Activated T-cell treated with anti-CD3 and anti-CD28 coated beads, Interleukin-2, amount 50 U/mL, for 1 hour (primary cell): ENCODE measurements around the gene GAD1.

Source experiments
- DNase-seq: peaks from one replicate; pipeline ENCODE4 v3.0.0-alpha.2; 2020

Gene GAD1

GRCh38 chr2:170816504-170817092, at the start of gene GAD1:
TSS of gene GAD1 (plus strand) at chr2:170816887. CDS start at chr2:170818592, 1,705 bp downstream.
- peak; percentile 57 for DNase-seq

DNA sequence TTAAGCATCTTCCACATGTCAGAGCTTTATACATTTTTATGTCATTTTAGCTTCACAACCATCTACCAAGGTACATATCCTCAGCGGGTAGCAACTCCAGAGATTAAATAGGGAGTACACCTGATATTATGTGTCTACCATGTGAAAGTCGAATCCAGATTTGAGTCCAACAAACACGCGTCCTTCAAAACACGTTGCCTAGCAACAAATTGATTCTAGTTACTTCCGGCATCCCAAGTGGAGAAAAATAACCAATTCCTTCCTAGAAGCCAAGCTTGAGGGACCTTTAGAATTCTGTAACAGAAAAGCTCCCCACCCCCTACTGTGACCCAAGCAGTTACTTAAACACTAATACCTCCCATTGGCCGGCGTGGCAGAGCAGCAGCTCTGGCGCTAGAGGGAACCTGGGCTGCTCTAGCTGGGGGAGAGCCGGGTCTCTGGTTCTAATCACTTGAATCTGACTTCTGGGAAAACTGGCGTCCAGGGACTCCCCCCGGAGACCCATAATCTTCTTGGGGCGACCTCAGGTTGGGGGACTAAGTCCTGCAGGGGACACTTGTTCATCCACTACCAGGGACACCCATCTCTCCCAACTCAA, 46.6 kb upstream of the GAD1 start, which contains the start of gene ERICH2:
ERICH2 (plus strand) TSS at position 371 of the 598 bp plus-strand sequence. CDS start 304 bp downstream, outside the sequence.
- no peak for DNase-seq

DNA sequence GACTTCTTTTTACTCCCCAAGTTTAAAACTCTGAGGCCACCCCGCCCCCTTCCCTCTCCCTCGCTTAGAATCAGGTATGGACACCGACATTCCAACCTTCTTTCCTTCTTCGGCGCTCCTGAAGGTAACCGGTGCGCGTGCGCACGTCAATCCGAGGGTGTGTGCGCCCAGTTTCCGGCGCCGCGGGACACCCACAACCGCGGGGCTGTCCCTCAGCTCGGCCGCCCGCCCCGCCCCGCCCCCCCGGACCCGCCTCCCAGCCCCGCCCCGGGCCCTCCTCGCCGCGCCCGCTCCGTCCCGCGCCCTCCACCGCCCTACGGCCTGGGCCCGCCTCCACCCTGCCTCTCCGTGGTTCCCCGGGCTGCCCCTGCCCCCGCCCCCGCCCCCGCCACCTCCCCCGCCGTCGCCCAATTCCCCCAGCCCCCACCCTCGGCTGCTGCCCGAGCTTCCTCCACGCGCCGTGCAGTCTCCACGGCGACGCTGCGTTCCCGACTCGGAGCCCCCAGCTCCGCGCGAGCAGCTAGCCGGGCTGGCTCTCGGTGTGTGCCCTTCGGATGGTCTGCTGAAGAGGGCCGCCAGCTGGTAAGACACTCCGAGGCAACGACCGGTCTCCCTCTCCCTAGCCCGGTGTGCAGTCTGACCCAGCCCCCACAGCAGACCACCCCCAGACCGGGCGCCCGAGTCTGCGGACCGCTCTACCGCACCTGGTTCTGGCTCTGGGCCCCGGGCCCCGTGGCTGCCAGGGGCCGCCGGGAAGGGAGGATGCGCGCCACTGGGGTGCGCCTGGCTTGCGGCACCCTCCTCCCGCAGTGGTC, 45.9 kb upstream of the GAD1 start:
- peak; percentile 69 for DNase-seq

DNA sequence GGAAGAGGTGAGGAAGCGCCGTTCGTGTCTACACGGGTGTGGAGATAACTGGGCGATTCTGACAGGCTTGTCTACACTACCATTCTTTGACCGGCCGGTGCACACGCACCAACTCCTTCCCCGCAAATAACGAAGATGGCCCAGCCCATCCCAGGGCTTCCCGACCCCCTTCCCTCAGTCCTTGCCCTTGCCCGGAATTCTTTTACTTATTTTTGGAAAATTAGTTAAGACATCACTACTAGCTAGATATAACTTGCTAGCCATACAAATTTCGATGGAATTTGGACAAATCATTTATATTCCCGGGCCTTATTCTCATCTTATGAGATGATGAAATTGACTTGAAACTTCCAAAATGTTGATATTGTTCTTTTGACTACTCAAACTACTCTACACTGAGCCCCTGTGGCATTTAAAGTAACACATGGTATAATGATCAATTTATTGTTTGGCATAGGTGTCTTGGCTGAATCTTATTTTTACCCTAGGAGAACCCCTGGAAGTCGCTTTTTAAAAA, 45.2 kb upstream of the GAD1 start:
- DNase-seq = no peak

GRCh38 chr2:170772295-170772694, 44.4 kb upstream of the GAD1 start:
- no peak for DNase-seq

DNA sequence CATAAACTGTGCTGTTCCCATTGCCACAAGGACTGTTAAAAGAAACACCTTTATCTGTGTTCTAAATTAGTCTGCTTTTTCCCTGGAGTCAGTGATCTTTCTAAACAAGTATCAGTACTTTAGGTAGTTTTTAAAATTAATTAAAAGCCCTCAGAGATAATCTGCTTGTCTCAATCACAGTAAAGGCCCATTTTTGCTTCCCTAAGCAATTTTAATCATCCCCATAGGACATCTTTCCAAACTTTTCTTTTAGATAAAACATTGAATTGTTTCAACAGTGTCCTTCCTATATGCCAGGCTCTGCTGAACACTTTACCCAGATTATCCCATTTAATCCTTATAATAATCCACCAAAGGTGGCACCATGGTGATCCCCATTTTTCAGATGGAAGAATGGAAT, 42.6 kb upstream of the GAD1 start:
- no peak for DNase-seq

GRCh38 chr2:170778900-170779299, 37.8 kb upstream of the GAD1 start:
- DNase-seq = no peak

DNA sequence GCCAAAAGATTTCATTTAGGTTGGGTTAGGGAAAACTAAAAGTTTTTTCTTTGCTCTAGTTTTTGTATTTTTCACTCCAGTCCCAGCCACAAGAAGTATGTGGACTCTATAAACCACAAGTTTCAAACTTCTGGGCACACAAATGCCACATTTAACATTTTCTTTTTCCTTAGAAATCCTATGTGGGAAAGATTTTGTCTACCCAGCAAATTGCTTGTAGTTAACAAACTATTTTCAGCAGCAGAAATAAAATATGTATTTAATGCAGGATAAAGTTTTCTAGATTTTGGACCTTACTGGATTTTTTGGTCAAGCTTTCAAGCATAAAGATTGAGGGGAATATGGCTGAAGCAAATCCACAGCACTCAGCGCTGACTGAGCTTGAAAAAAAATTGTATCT, 37.4 kb upstream of the GAD1 start:
- no peak for DNase-seq

GRCh38 chr2:170782673-170783072, 34.0 kb upstream of the GAD1 start:
- no peak for DNase-seq

DNA sequence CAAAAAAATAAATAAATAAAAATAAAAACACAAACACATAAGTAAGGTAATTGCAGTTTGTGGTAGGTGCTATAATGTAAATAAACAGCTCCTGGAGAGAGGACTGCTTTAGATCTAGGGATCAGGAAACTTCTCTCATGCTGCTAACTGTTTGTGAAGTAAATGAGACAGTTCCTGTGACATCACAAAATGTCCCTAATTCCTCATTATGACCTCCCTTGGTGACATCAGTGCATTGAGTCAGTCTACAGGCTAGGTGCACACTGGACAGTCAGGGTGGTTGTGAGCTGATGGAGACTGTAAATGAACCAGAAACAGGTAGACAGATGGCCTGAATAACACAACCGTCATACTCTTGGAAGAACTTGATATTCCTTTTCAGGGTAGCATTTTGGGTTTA, 33.1 kb upstream of the GAD1 start:
- DNase-seq = no peak

- DNase-seq = no peak
These were observed 17.7 kb upstream of the GAD1 start for GRCh38 chr2:170798996-170799395.

- no peak for DNase-seq
These were observed 10.1 kb upstream of the GAD1 start for GRCh38 chr2:170806548-170806947.

DNA sequence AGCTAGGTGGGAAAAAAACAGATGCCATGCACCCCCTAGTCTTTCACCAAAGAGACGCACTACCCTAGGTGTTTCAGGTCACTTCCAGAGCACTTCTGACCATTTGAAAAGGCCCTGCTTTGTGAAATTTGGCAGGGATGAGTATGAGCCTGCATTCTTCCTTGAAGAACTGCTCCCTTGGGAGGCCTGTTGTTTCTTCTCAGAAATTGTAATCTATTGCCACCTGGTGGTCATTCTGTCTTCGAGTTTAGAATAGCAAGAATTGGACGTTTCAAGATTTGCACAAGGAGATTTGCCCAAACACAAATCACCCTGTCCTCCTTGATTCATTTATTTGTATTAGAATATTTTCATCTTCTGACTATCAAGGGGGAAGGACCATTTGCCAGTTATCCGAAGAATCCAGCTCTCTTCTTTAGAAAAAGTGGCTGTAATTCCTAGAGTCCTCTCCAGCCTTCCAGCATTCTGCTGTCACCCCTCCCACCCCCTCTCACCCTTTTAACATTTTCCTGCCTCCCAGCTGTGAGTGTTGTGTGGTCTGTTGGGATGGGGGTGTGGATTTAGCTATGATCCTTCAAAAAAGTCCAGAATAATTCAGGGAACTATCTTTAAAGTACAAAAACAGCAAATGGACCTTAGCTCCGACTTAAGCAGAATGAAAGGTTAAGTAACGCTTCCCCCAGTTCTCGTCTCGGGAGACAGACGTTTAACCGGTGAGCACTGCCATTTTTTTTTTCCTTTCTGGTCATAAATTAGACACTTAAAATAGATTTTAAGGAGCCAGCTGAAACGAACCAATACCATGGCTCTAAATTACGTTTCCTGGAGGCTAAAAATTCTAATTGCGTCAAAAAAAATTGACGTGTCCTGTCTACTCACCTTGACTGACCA, 3.7 kb upstream of the GAD1 start:
- peak; percentile 25 for DNase-seq

- DNase-seq = no peak
These were observed 2.8 kb upstream of the GAD1 start for GRCh38 chr2:170813611-170814532.

DNA sequence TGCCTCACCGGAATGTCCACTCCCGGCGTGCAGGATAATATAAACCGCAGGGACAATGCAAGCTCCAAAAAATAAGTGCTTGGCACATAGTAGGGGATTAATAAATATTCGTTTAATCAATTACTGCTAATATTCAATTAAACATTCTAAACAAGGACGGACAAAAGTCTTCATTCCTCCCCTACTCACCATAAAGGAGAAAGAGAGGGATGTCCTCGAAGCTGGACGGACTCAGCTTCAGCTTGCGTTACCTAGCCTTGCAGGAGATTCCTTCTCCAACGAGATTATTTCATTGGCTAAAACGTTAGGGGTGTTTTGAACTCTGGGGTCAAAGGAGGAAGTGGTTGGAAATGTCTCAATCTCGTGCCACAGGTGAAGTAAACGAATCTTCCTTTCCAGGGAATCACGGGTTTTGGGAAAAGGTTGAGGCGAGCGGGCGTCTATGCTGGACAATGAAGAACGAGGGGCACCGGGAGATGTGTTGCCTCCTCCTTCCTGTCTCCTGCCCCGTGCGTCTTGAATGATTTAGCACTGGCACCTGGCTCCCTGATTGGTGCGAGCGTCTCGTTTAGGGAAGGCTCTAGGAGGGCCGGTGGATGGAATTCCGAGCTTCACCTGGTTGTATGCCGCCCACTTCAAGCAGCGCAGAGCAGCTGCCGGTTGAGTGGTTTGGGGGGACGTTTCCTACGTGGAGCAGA, 2.0 kb upstream of the GAD1 start:
- no peak for DNase-seq

DNA sequence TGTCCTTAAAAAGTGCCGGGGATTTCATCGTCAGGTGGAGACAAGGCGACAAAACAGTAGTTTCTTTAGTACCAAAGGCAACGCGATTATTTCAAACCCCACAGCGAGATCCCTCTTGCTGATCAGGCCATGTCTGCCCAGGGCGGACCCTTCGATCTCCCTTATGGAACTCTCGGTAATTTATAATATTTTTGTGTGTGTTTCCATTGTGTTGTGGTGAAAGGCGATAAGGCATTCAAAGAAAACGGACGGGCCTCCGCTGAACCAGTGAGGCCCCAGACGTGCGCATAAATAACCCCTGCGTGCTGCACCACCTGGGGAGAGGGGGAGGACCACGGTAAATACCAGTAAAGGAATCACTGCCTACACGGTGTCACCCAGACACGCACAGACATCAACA, 1.4 kb upstream of the GAD1 start:
- DNase-seq = no peak

- DNase-seq = peak; percentile 64
These were observed 762 bp upstream of the GAD1 start for GRCh38 chr2:170815746-170816503.

DNA sequence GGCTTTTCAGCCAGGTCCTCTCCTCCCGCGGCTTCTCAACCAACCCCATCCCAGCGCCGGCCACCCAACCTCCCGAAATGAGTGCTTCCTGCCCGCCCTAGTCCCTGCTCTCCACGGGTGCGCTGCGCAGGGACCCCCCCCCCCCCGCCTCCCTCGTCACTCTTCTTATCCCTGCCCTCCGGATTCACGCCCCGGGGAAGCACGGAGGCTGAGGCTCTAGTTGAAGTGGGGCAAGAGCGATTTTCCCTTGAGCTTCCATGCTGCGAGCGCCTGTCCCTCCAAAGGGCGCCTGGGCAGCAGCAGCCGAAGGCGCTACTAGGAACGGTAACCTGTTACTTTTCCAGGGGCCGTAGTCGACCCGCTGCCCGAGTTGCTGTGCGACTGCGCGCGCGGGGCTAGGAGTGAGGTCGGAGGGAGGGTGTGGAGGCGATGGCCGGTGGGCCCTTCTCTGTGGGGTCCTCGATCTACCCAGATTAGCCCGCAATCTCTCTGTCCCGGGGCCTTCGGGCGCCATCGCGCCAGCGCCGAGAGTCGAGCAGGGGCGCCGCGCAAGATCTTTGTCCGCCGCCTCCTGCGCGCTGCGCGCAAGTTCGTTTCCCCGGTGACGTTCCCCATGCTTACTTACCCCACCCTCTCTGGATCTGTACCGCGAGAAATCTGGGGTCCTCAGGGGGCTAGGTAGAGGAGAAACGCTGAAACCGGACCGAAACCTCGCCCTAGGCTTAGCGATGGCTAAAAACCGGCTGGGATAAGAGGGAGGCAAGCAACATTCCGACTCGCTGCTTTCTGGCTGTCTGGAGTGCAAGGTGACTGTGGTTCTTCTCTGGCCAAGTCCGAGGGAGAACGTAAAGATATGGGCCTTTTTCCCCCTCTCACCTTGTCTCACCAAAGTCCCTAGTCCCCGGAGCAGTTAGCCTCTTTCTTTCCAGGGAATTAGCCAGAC, 677 bp downstream of the GAD1 start:
- peak; percentile 35 for DNase-seq
